Stimulated activated CD4-positive, alpha-beta T cell treated with anti-CD3 and anti-CD28 coated beads, Interleukin-2, amount 100 ng/mL, for 48 hours (primary cell): ENCODE data around the gene SELENBP1.
"Not testable (repeated sequence)": the region's sequence is repeated elsewhere in the genome, so short reads cannot be mapped to it uniquely, and the experiment has no call there.

Experiments
- DNase-seq, 2 donors: peaks; one replicate each; pipeline ENCODE4 v3.0.0-alpha.2; 2020

The SELENBP1 gene

DNA sequence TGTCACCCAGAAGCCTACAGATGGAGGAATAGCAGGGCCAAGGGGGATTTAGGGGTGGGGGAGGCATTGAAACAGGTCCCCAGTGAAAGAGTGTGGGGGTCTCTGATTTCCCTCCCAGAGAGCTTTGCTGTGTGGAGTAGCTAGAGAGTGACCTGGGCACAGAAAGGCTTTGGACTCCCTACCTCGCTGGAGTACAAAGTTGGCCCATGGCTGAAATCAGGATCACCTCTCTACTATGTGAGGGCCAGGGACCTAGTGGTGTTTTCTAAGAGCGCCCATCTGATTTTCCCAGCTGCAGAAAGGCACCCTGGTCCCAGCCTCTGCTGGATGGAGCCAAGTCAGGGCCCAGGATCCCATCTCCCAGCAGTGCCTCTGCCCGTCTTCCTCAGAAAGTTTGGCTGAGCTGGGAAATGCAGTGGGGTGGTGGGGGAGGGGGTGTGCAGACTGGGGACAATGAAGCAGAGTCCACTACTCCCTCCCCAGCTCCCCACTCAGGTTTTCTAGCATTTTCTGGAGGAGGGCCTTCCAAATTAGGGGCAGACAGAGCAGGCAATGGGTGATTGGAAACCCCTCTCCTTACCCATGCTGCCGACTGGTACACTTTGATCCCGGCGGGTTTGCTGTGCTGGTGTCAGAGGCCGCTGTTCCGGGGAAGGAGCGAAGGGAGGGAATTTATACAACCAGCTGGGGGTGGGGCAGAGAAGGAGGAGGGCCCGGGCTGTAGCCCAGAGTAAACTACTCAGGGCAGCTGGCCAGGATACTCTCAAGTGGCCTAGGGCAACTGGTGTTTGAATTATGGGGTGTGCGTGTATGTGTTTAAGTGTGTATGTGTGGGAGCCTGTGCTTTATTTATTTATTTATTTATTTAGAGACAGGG, at the start of gene SELENBP1:
SELENBP1 (minus strand) TSS at position 648 of the 877 bp plus-strand sequence; CDS start at position 584, 64 bp downstream.
- no peak for DNase-seq

DNA sequence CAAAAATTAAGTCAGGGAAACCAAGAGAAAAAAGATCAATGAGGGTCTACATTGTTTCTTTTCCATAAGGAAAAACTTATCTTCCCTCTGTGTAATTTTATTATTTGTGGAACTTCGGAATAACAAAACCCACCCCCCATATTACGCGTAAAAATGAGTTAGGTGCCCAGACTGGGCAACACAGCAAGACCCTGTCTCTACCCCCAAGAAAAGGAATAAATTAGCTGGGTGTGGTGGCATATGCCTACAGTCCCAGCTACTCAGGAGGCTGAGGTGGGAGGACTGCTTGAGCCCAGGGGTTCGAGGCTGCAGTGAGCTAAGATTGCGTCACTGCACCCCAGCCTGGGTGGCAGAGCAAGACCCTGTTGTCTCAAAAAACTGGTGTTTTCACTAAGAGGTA, 47.3 kb upstream of the SELENBP1 start:
- no peak for DNase-seq

DNA sequence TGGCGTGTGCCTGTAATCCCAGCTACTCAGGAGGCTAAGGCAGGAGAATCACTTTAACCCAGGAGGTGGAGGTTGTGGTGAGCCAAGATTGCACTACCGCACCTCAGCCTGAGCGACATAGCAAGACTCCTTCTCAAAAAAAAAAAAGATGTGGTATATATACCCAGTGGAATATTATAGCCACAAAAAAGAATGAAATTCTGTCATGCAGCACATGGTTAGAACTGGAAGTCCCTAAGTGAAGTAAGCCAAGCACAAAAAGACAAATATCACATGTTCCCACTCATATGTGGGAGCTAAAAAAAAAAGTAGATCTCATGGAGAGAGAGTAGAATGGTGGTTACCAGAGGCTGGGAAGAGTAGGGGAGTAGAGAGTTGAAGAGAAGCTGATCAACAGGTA, 45.6 kb upstream of the SELENBP1 start:
- no peak for DNase-seq

DNA sequence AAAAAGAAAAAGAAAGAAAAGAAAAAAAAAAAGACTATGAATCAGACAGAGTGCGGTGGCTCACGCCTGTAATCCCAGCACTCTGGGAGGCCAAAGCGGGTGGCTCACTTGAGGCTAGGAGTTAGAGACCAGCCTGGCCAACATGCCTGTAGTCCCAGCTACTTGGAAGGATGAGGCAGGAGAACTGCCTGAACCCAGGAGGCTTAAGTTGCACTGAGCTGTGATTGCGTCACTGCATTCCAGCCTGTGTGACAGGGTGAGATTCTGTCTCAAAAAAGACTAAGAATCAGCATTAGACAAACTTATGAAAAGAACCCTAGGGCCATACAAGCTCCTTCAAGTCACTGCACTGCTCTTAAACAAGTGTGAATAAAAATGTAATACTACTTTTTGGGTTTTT, 43.7 kb upstream of the SELENBP1 start:
- no peak for DNase-seq

DNA sequence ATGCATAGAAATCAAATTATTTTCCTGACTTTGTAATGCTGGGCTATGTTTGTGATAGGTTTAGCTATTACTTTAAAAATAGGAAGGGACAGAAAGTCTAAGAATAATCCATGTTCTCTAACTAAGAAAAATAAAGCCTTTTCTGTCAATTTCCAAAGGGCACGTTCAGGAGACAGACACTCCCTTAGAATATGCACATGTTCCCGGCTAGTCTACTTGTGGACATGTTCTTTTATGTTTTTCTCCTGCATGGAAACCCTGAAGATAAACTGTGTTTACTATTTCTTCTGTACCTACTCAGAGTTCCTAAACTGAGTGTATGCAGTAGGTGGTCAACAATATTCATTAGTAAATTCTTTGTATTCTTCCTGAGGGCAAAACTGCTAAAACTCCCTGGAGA, 39.4 kb upstream of the SELENBP1 start:
- DNase-seq: no peak

DNA sequence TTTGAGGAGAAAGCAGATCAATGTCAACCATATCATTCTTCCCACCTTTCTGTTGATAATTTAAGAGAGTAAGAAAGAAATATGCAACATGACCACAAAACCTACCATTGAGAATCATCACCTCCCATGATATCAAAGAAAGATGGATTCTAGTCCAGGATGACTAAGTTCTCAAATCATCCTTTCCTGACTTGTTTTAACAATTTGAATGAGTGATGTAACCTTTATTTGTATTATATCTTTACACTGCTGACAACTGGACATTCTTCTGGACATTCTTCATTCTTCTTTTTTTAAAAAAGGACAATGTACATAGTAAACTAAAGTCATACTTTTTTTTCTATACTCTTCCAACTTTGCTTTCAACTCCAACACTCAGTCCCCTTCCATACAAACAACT, 36.4 kb upstream of the SELENBP1 start:
- DNase-seq: no peak

DNA sequence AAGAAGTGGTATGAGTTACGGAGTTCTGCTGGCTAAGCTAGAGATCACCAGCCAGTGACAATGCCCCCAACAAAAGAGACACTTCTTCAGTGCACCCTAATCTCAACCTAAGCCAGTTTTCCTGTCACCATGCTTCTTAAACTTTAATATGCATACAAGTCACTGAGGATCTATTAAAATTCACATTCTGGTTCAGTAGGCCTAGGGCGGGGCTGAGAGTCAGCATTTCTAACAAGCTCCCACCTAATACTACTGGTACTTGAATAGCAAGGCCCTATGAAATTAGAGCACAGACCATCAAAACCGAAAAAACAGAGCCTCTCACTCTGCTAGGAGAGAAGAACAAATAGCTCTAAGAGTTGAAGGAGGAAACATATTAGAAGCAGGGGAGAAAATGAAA, 34.8 kb upstream of the SELENBP1 start:
- no peak for DNase-seq

DNA sequence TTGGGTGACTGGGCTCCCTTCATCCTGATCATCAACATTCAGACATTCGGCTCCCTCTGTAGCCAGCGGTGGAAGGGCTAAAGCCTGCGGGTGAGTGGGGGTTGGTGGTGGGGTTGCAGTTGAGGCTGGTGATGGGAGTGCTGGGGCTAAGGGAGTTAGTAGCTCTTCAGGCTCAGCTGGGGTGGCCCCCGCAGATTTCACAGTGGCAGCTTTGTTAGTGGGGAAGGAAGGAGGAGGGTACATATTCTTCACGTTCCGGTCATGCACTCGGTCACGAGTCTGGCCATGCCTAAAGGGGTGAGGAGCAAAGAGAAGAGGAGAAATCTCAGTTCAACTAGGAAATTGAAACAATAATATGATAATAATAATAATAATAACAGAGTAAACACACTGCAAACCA, 33.7 kb upstream of the SELENBP1 start:
- no peak for DNase-seq

DNA sequence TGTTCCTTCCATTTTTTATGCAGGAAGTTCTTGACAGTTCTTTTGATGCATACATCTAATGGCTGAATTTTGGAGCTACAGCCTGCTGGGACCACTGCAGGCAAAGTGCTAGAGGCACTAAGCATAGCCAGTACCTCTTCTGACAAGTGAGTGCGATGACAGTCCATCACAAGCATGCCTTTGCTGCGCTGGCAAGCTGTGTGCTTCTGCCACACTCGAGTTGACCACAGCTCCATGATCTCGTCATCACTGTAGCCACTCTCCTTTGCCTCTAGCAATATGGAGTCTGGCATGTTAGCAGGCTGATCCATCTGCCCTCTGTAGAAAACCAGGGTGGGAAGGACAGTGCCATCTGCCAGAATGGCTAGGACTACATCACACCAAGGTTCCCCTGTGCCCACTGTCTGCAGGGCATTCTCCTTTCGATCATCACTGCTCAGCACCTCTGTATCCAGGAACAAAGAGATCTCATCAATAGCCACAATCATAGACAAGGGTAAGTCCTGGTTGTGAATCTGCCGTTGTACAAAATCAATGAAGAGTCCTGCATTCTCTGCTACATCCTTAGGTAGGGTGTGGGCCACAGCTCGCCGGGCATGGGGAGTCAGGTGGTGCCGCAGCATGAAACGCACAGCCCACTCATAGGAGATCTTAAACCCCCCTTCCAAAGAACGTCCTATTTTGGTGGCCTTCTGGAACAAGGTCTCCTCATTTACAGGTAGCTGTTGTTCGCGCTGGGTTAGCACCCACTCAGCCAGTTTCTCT, 32.9 kb upstream of the SELENBP1 start:
- DNase-seq: no peak

DNA sequence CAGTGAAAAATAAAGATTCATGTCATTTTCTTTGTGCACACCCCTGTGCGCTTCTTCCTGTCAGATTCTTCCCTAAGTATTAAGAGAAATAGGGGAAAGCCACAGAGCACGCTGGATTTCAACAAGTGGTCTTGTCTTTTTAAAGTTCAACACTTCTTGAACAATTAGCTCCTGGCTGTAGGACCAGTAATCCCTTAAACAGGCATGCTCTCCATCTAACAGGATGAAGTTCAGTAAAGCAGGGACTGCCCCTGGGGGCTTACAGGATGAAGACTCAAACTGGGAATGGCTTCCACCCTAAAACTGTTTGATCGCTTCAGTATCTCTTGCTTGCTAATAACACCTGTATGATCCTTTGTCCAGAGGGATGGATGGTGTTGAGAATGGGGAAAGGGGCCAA, 31.1 kb upstream of the SELENBP1 start:
- no peak for DNase-seq

DNA sequence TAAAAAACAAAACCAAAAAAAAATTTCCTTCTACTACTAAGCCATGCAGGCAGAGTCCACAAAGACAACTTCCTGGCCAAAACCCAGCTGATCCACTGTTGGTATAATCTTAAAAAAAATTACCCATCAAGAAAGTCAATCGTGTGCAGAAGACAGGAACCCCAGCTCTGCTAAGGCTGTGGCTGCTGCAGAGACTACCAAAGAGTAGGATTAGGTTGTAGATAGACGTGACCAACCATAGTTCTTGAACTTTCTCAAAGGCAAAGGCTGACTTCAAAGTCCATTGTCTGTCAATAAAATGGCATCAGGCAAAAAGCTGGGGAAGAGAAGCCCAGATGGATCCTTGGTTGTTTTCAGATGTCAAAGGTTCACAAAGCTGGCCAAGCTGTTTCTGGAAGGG, 30.3 kb upstream of the SELENBP1 start:
- DNase-seq: no peak

DNA sequence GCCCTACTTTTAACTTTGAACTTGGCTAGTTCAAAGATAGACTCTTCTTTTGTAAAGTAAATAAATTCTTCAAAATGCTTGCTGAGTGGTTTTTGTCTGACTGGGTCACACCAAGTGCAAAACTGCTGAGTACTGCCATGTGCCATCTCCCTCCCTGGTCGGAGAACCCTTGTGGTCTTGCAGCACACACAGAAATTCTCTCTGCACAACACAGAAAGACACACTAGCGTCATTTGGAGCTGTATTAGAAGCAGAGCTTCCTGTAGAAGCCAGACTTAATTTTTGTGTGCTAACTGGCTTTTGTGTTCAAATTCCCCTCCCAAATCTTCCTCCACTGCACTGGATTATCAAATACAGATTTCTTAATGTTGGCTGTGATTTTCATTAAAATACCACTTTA, 29.4 kb upstream of the SELENBP1 start:
- DNase-seq: no peak

DNA sequence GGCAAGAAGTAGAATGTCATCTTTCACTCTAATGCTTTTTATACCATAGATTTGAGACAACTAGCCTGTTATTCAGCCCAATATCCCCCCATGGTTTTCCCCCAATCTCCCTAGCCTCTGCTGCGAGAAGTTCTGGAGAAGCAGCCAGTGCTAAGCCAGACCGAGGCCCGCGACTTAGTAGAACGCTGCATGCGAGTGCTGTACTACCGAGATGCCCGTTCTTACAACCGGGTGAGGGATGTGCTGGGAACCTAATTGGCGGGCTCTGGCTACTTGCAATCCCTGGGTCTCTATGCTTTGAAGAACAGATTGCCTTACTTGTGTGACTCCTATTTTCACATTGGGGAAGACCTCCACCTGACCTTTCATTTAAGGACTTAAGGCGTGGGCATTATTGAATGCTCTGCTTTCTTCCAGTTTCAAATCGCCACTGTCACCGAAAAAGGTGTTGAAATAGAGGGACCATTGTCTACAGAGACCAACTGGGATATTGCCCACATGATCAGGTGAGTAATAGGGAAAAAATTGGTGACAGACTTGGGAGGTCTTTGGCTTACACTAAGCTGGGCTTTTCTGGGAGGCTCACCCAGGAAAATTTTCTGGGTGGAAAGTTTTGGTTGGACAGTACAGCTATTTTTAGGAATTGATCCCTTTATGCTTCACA, 28.8 kb upstream of the SELENBP1 start:
- no peak for DNase-seq

DNA sequence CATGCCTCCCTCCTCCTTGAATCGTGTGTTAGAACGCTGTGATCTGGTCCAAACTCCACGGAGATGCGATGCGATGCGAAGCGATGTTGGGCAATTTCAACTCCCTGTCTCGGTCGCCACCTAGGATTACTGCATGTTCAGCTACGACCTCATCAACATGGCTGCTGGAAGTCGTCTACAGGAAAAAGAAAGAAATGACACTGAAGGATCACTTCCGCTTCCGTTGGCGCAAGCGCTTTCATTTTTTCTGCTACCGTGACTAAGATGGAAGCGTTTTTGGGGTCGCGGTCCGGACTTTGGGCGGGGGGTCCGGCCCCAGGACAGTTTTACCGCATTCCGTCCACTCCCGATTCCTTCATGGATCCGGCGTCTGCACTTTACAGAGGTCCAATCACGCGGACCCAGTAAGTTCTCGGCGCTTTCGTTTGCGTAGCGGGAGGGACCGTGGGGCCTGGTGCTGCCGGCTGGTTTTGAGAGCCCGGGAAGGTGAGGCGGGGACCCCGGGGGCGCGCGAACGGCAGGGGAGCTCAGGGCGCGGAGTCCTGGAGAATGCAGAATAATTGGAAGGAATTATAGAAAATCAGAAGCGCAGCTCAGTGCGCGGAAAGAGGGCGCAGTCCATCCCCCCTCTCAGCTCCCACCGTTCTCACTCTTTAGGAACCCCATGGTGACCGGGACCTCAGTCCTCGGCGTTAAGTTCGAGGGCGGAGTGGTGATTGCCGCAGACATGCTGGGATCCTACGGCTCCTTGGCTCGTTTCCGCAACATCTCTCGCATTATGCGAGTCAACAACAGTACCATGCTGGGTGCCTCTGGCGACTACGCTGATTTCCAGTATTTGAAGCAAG, 27.0 kb upstream of the SELENBP1 start, which contains the start of gene PSMB4:
PSMB4 (plus strand) TSS at position 250 of the 848 bp plus-strand sequence; CDS start at position 265, 15 bp downstream.
- peak; percentile 62 to 70 for DNase-seq

DNA sequence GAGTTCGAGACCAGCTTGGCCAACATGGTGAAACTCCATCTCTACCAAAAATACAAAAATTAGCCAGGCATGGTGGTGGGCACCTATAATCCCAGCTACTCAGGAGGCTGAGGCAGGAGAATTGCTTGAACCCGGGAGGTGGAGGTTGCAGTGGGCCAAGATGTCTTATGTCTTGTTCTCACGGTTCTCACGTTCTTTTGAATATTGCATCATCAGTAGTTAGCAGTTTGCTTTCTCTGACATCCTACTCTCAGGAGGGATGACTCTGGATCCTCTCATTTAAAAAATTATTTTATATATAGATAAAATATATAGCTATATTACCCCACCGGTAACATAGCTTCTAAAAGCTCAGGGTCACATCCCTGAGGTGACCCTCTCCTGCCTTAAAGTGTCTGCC, 23.8 kb upstream of the SELENBP1 start:
- DNase-seq: not testable (repeated sequence)

DNA sequence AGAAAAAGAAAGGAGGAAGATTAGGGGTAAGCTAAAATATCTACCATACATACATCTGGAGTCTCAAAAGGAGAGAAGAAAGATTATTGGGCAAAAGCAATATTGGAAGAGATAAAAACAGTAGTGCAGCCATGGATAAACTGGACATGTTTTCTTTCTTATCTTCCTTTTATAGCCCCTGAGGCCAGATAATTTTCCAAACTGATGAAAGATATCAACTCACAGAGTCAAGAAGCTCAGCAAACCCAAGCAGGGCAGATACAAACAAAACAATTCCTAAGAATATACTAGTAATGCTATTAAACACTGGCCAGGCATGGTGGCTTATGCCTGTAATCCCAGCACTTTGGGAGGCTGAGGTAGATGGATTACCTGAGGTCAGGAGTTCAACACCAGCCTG, 21.1 kb upstream of the SELENBP1 start:
- DNase-seq: no peak

DNA sequence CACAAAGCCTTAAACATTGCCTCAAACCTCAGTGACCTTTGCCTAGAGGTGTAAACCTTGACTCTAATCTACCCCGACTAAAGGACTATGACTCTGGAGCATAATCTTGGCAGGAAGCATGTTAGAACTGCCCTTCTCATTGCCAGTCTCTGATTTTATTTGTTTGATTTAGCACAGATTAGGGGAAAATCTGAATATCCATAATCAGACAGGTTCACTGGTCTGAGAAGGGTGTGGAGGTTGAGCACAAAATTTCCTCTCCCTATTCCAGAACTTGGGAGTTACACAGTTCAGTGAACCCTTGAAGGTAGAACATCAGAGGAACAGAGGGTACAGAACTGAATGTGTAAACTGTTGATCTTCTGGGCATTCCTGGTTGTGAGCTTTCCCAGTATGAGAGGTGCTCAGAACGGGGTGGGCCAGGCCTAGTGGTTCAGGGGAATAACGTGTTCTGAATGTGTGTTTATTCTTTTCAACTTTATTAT, 18.6 kb upstream of the SELENBP1 start:
- no peak for DNase-seq

DNA sequence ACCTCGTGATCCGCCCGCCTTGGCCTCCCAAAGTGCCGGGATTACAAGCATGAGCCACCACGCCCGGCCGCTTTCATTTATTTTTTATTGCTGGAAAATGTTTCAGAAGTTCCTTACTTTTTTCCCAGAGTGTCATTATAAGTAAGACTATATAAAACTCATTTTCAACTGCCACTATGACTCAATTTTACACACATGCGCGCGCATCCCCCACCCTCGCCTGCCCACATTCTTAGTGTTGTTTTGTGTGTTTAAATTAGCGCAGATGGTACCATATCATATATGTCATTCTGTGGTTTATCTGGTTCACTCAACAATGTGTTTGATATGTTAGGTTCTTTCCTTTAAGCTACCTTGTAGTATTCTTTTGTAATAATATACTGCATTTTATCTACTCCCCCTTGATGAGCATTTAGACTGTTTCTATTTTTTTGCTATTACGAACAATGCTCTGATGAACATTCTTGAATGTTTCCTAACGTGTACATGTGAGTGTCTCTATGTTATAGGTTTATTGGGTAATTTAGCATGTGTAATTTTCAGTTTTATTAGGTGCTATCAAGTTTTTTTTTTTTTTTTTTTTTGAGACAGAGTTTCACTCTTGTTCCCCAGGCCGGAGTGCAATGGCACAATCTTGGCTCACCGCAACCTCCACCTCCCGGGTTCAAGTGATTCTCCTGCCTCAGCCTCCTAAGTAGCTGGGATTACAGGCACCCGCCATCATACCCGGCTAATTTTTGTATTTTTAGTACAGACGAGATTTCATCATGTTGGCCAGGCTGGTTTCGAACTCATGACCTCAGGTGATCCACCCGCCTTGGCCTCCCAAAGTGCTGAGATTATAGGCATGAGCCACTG, 17.9 kb upstream of the SELENBP1 start:
- not testable (repeated sequence) for DNase-seq

DNA sequence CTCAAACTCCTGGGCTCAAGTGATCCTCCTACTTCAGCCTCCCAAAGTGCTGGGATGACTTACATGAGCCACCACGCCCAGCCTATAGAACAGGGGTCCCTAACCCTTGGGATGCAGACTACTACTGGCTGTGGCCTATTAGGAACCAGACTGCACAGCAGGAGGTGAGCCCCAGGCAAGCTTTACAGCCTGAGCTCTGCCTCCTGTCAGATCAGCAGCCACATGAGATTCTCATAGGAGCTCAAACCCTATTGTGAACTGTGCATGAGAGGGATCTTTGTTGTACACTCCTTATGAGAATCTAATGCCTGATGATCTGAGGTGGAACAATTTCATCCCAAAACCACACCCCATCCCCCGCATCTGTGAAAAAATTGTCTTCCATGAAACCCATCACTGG, 13.5 kb upstream of the SELENBP1 start:
- DNase-seq: no peak

DNA sequence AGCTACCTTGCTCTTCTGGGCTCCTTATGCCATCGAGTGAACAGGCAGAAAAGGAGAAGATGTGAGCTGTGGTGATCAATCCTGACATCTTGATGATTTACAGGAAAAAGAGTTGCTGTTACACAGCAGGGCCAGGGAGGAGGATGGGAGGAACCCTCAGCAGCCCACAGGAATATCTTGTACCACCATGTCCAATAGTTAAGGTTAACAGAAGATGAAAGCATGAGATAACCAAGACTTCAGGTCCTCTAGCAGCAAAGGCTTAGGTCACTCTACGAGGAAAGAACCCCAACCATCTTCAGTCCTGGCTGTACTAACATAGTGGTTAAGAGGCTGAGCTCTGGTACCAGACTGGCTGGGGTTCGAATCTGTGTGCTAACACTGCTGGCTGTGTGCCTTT, 12.1 kb upstream of the SELENBP1 start:
- no peak for DNase-seq

DNA sequence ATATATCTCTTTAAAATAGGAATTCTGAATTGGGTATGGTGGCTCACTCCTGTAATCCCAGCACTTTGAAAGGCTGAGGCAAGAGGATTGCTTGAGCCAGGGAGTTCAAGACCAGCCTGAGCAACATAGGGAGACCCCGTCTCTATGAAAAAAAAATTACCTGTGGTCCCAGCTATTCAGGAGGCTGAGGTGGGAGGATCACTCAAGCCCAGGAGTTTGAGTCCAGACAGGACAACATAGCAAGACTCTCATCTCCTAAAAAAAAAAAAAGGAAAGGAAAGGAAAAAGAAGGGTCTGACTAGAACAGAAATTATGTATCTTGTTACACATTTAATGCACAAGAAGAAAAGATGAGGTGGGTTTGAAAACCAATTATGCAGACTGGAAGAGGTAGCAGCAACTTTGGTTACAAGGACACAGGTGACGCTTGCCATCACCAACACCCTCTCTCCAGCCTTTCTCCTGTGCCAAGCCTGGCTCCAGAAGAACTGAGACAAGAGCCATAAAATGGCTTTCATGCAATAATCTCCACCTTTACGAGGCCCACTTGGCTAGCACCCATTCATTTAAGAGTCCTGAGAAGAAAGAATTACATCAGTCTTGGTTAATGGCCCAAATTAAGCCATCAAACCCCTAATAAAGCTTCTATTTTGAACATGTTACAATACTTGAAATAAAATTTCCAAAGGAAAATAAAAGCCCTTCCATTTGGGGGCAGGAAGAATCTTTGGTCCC, 4.8 kb upstream of the SELENBP1 start:
- no peak for DNase-seq
